ENCODE measurements around the gene GARIN5B. TPM values are rescaled to one million over a fixed set of nuclear protein-coding genes. Genes with fewer than 3 reads are reported as not detected.
"Not testable (repeated sequence)": the region's sequence is repeated elsewhere in the genome, so short reads cannot be mapped to it uniquely, and the experiment has no call there.

The GARIN5B gene
- not detected for total RNA-seq

- no peak for TF ChIP-seq CTCF (IDR thresholded peaks at IDR 0.05)
Observed at GRCh38 chr19:55362990-55363716, at the start of gene GARIN5B. TSS of gene GARIN5B (minus strand) at chr19:55363260. CDS start at chr19:55363066, 194 bp downstream.

GRCh38 chr19:55410168-55410567 is 47.1 kb upstream of the GARIN5B start:
- Histone ChIP-seq H3K27me3 (no peaks in the 10 kb centered on the region), H3K36me3 (no peaks in the 10 kb centered on the region), H3K9ac (ENCODE audit: low read depth in 2 of 2, low read length in 2 of 2) (no peak overlapping the region), H3K4me3 (no peak overlapping the region), H3K27ac (no peak overlapping the region), H3K4me1 (peaks cover 6% of the 10 kb centered on the region), H3K9me3 (no peaks in the 10 kb centered on the region)
- no peak for DNase-seq
- intact Hi-C loops (cut with DNase I), result no loop called here
- no peak for TF ChIP-seq CTCF (IDR thresholded peaks at IDR 0.05)

More at GRCh38 chr19:55362990-55363716, at the start of gene GARIN5B:
- no peak within 1 kb of the TSS for H3K9ac ChIP-seq (ENCODE audit: low read depth in 2 of 2, low read length in 2 of 2)
- no peaks in the 10 kb centered on the region for H3K9me3 ChIP-seq
- no peaks in the 10 kb centered on the region for H3K4me1 ChIP-seq
- H3K27me3 ChIP-seq, result peaks cover 2% of the 10 kb centered on the region
- H3K36me3 ChIP-seq, result no peaks in the 10 kb centered on the region
- DNase-seq, result no peak
- intact Hi-C loops (cut with DNase I), result no loop called here
- no peak within 1 kb of the TSS for H3K27ac ChIP-seq
- no peak within 1 kb of the TSS for H3K4me3 ChIP-seq

GRCh38 chr19:55409179-55409578 is 46.1 kb upstream of the GARIN5B start:
- H3K4me1 ChIP-seq; H3K4me3 ChIP-seq; intact Hi-C loops (cut with DNase I); H3K27me3 ChIP-seq; H3K27ac ChIP-seq; H3K9me3 ChIP-seq; H3K9ac ChIP-seq (ENCODE audit: low read depth in 2 of 2, low read length in 2 of 2); DNase-seq; H3K36me3 ChIP-seq: not testable (repeated sequence)

GRCh38 chr19:55408533-55408872 is 45.4 kb upstream of the GARIN5B start:
- Histone ChIP-seq H3K4me1 (peaks cover 6% of the 10 kb centered on the region), H3K4me3 (peak overlapping the region; percentile 97), H3K36me3 (no peaks in the 10 kb centered on the region), H3K27me3 (no peaks in the 10 kb centered on the region), H3K27ac (peak overlapping the region; percentile 92), H3K9ac (ENCODE audit: low read depth in 2 of 2, low read length in 2 of 2) (peak overlapping the region in 1 of 2 donors; percentile 81), H3K9me3 (no peaks in the 10 kb centered on the region)
- intact Hi-C loops (cut with DNase I), result no loop called here
- no peak for DNase-seq
- no peak for TF ChIP-seq CTCF (IDR thresholded peaks at IDR 0.05)

- Histone ChIP-seq H3K9ac (ENCODE audit: low read depth in 2 of 2, low read length in 2 of 2) (peak overlapping the region; percentile 81 to 97), H3K27ac (peak overlapping the region; percentile 92), H3K4me1 (peaks cover 6% of the 10 kb centered on the region), H3K27me3 (no peaks in the 10 kb centered on the region), H3K36me3 (peaks cover 3% of the 10 kb centered on the region), H3K4me3 (peak overlapping the region; percentile 97), H3K9me3 (no peaks in the 10 kb centered on the region)
- intact Hi-C loops (cut with DNase I), result no loop called here
- no peak for TF ChIP-seq CTCF (IDR thresholded peaks at IDR 0.05)
- DNase-seq, result peak; percentile 98
Observed at GRCh38 chr19:55407800-55408532, 44.9 kb upstream of the GARIN5B start.

GRCh38 chr19:55407550-55407799 is 44.4 kb upstream of the GARIN5B start, which contains the start of gene UBE2S:
TSS of gene UBE2S (minus strand) at chr19:55407788. CDS start at chr19:55407589, 199 bp downstream.
- peak within 1 kb of the TSS; percentile 97 for H3K4me3 ChIP-seq
- H3K9me3 ChIP-seq; H3K4me1 ChIP-seq; H3K27me3 ChIP-seq; DNase-seq; intact Hi-C loops (cut with DNase I); H3K36me3 ChIP-seq: not testable (repeated sequence)
- H3K9ac ChIP-seq (ENCODE audit: low read depth in 2 of 2, low read length in 2 of 2), result peak within 1 kb of the TSS; percentile 81 to 97
- peak within 1 kb of the TSS; percentile 92 for H3K27ac ChIP-seq

Data from colonic mucosa (tissue), 4 donors.